Suppressor macrophage (primary cell): ENCODE data around the gene YBX2.

Source experiments
- DNase-seq, 4 experiments: peaks; one replicate each; pipeline ENCODE4 v3.0.0-alpha.2; 2020 to 2022

YBX2 gene

GRCh38 chr17:7242717-7243452, 51.6 kb downstream of the YBX2 start:
- DNase-seq: peak; percentile 96 to 98 (median 97)

DNA sequence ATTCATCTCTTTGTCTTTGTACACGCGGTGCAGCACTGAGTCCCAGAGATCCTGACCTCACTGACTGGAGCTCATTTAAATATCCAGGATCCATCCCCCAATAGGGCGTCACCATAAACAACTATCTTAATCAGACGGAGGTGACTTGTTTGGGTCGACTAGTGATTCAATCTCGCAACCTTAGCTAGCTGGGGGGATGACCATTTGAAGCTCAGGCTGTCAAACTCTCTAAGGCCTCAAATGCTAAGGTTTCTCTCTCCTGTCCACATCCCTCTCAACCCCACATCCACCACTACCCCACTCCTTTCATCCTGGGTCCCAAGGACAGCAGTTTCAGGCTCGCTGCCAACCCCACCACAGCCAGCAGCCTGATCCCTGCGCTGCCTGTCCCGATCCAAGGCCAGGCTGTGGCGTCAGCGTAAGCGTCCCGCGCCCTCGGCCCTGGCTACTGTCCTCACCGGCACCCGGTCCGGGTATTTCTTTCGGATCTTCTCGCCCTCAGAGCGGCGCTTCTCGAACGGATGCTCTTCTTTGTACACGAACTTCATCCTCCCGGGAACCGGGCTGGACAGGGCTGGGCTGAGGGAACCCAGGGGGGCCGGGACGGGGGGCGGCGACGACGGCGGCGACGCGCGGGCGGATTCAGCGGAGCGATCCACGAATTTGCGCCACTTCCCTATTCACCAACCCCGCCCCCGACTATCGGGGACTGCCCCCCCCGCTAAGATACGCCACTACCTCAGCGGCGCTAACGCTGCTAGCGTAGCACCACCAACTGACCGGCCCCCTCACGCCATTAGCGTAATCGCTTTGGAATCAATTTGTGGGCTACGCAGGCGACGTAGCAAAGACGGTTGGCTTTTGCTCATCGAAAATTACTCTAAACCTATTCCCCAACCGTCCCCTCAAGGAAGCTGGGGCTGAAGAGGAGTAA, 52.4 kb downstream of the YBX2 start, which contains the start of gene GABARAP:
Gene GABARAP, minus strand, starts transcription at position 667 of the 934 bp plus-strand sequence. Its CDS starts 119 bp downstream, at position 548.
- peak; percentile 93 to 97 (median 96) for DNase-seq

- DNase-seq: peak in 3 of 4 experiments; percentile 46 to 57 (median 50)
Measured at GRCh38 chr17:7241090-7241733, 53.2 kb downstream of the YBX2 start.

DNA sequence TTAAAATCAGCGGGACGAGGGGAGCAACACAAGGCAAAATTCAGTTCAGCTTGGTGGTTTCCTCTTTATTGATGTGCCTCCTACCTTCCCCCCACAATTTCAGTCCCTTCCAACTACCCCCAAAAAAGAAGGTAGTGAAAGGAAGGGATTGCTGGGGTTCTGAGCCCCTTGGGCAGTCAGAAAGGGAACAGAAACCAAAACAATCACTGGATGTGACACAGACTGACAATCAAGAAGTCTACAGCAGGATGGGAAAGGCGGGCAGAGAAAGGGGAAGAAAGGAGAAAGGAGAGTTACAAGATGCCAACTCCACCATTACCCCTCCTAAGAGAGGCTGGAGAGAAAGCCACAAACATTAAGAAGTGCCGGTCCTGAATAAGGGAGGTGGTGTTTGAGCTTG, 54.1 kb downstream of the YBX2 start:
- peak; percentile 57 to 78 (median 74) for DNase-seq

DNA sequence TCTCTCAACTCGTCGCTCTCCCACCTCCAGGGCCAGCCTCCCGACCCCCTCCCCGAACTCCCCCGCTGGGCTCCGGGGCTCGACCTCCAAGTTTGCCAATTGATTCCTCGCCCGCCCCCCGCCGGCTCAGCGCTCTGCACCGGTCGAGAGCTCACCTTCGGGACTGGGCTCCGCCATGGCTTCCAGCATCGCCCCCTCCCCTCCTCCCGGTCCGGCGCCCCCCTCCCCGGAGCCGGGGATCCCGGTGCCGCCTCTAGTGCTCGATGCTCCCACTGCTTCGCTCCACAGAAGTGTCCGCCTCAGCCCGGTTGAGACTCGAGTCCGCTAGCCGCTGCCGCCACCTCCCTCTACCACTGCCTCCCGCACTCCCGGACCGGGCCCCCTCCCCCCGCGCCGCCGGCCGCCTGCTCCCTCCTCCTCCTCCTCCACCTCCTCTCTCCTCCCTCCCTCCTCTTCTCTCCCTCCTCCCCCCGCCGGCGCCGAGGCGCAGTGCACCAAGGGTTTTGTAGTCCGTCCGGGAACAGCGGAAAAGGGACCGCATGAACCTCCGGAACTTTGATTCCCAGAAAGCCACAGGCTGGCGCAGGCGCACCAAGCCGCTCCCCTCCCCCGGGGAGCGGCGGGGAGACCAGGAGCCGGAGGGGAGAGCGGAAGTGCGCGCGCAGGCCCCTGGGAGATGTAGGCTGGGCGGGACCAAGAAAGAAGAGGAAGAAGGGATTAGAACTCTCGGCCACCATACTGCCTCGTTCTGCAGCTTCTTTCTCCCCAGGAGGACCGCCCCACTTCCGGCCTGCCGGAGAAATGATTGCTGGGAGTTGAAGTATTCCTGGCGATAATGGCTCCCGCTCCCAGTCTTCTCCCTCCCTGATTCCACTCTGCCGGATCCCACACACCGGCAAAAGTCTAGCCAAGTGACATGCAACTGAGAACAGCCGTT, 55.1 kb downstream of the YBX2 start, which contains the start of gene PHF23:
Gene PHF23, minus strand, starts transcription at position 367 of the 937 bp plus-strand sequence. Its CDS starts 178 bp downstream, at position 189.
- DNase-seq: peak; percentile 99 to 100 (median 100)

- peak in 3 of 4 experiments; percentile 27 to 45 (median 29) for DNase-seq
Measured at GRCh38 chr17:7238420-7239090, 55.9 kb downstream of the YBX2 start.
